DMS53 (cell line): ENCODE measurements around the gene GLCCI1.

Experiments used
- DNase-seq: peaks from one replicate; lab custom pipeline; 2025; lab: John Stamatoyannopoulos, UW

GLCCI1 gene

GRCh38 chr7:8130663-8131062, 162.1 kb downstream of the GLCCI1 start:
- no peak for DNase-seq

- DNase-seq: no peak
Measured at GRCh38 chr7:8131694-8132605, 163.4 kb downstream of the GLCCI1 start.

GRCh38 chr7:8133188-8133848, 164.7 kb downstream of the GLCCI1 start:
- DNase-seq: no peak

- DNase-seq: no peak
Measured at GRCh38 chr7:8134089-8134733, 165.6 kb downstream of the GLCCI1 start.

GRCh38 chr7:8135417-8135816, 166.8 kb downstream of the GLCCI1 start:
- no peak for DNase-seq

GRCh38 chr7:8136051-8136730, 167.6 kb downstream of the GLCCI1 start:
- no peak for DNase-seq
